ENCODE measurements around the gene ICAM5.

- TF ChIP-seq POLR2AphosphoS5 (IDR thresholded peaks at IDR 0.05) (no peak), CTCF (IDR thresholded peaks at IDR 0.05) (no peak)
Measured at GRCh38 chr19:10333758-10334587, 44.2 kb downstream of the ICAM5 start.
